ENCODE results near the gene KLC4.

DNA sequence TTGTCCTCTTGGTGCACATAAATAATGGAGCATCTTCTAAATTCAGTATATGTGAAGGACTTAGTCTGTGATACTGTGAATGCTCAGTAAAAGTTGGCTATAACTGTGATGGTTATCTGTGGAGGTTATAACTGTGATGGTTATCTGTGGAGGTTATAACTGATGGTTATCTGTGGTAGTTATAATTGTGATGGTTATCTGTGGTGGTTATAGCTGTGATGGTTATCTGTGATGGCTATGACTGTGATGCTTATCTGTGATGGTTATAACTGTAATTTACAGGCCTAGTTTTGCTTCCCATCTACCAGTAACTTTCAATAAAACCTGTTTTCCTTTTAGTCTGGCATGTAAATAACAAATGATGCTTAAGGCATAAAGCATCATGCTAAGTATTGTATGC lies 33.2 kb downstream of the KLC4 start:
- TF ChIP-seq GATA3 (IDR thresholded peaks at IDR 0.05; ENCODE audit: low read depth, low read length) (peak; percentile 90), GATA2 (IDR thresholded peaks at IDR 0.05; ENCODE audit: low read depth, low read length) (peak; percentile 52; the same call in 1 of the 2 replicates)
